GM19468 (cell line): ENCODE measurements around the gene TMEM163.
"Not testable (repeated sequence)": the region's sequence is repeated elsewhere in the genome, so short reads cannot be mapped to it uniquely, and the experiment has no call there.

Source experiments
- ATAC-seq: cut with Tn5 transposase; IDR thresholded peaks from one replicate; pipeline ENCODE4 v1.9.1; 2021; ENCODE audit warnings: mild to moderate bottlenecking, moderate library complexity, moderate number of reproducible peaks; ENCODE audit not compliant: unreplicated experiment; ENCODE audit errors: extremely low read depth

Gene TMEM163

DNA sequence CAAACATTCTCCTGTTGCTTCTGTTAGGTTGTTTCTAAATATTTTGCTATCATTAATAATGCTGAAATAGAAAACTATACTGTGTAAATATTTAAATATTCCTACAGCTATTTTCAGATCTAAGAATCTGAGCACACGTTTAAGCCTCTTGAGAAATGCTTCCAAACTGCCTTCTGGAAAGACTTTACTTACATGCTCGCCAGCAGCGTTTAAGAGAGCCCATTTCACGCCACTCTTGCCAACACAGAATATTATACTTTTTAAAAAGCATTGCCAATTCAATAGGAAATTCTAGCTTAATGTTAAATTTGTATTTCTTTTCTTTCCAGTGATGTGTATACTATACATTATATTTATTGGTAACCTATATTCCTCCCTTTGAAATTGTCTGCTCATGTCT, 92.0 kb downstream of the TMEM163 start:
- no peak for ATAC-seq

DNA sequence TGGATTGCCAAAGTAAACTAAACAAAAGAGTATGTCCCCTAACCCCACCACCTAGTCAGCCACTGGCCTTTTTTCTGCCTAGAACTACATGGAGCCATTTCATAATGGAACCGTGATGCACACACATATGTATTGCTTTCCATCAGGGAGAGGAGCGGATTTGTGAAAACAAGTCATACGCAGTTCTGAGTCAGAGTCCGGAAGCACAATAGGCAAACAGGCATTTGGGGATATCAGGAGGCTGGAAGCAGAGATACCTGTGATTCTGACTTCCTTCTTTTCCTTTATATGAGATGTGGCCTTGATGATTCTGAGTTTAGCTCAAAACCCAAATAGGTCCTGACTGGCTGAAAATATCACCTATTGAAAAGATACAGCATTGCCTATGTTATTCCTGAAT, 93.5 kb downstream of the TMEM163 start:
- no peak for ATAC-seq

DNA sequence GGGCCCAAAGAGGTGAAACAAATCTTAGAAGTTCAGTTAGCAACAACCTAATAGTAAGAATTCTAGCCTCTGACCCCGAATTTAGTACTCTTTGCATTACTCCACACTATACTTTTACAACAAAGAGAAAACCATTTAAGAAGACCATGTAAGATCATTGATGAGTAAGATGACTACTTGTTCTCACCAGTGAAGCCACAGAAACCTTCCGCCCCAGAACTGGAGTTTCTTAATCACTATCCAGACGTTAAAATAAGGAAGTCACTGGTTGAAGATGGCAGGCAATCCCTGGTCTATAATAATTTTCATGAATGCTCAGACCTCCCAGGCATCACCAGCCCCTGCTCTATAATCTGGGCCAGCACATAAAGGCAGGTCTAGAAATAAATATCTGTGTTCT, 95.0 kb downstream of the TMEM163 start:
- ATAC-seq = peak; percentile 52

DNA sequence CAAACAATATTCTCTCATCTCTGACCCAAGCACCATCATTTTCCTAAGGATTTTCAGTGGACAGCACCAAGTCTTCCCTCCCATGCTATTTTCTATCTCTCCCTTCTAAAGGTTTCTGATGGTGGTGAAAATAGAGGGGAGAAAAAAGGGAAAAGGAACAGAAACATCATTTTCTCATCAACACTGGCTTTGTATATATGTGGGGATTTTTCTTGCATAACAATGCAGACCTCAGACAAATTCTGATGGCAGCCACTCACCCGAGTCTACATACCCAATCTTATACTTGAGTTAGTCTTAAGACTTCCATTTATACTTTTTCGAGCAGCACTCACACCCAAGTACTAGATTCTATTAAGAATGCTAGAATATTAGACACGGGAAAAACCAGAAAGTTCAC, 95.8 kb downstream of the TMEM163 start:
- no peak for ATAC-seq

DNA sequence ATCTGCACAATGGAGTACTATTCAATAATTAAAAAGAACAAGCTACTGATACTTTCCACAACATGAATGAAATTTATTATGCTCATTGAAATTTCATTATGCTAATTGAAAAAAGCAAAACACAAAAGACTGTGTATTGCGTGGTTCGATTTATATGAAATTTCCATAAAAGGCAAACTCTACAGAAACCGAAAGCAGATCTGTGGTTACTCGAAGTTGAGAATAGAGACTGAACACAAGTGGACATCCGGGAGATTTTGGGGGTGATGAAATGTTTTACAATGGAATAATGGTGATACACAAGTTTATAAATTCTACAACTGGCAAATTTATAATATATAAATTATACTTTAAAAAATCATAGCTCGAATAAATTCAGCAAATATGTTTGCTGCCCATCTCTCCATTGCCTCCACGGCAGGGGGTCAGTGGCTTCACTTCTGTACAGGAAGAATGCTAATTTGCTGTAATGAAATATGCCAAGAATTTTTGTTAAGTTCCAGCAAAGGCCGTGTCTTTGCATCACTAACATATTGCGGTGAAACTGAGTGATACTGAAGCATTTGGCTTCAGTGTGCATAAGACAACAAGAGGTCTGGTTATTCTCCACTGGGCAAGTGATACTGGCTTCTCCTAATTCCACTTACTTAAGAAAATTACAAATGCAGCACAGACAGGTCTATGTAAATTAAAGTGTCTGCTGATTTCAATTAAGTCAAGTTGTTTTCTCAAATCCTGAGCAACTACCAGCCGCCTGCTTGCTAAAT, 96.7 kb downstream of the TMEM163 start:
- no peak for ATAC-seq

DNA sequence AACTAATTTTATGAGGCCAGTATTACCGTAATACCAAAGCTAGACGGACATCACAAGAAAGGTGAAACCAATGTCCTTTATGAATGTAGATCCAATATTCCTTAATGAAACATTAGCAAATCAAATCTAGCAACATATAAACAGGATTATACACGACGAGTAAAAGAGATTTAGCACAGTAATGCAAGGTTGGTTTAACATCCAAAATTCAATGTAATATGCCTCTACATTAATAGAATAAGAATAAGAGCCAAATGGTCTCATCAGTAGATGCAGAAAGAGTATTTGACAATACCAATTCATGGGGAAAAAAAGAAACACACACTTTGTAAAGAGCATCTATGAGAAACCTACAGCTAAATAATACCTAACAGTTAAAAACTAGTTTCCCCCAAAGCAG, 99.5 kb downstream of the TMEM163 start:
- ATAC-seq = no peak

DNA sequence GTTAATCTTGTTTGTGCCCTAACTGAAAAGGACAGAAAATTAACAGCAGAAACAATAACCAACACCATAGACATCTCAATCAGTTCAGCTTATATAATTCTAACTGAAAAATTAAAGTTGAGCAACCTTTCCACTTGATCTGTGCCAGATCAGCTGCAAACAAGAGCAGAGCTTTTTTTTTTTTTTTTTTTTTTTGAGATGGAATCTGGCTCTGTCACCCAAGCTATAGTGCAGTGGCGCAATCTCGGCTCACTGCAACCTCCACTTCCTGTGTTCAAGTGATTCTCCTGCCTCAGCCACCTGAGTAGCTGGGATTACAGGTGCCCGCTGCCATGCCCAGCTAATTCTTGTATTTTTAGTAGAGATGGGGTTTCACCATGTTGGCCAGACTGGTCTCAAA, 103.3 kb downstream of the TMEM163 start:
- not testable (repeated sequence) for ATAC-seq

DNA sequence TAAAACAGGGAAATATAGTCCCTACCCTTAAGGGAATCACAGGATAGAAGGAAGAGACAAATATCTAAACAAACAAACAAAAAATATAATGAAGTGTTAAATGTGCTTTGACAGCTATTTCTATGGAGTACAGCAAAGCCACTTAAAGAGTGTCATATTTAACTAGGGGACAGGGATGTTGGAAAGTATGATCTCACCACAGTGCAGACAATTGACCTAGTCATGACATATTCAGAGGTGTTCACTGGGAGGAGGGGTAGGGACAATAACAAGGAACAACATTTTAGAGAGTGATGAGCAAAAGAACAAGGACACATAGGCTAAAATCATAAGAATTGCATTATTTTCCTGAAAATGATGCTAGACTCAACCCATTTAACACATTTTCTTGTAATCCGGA, 107.5 kb downstream of the TMEM163 start:
- no peak for ATAC-seq

DNA sequence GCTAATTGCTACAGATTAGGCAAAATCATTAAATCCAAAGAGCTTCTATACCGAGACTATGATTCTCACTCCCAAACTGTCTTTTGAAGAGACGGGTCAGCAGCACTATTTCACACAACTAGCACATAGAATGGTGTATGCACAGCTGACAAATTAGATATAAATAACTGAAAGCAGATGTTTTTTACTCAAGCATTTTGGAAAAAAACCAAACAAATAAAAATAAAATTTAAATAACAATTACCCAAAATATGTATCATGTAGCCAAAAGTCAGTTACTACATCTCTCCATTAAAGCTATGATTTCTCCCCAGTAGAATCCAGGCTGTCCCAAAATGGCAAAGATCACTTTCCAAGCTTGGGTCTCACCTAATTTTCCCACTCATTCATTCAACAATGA, 107.9 kb downstream of the TMEM163 start:
- no peak for ATAC-seq

DNA sequence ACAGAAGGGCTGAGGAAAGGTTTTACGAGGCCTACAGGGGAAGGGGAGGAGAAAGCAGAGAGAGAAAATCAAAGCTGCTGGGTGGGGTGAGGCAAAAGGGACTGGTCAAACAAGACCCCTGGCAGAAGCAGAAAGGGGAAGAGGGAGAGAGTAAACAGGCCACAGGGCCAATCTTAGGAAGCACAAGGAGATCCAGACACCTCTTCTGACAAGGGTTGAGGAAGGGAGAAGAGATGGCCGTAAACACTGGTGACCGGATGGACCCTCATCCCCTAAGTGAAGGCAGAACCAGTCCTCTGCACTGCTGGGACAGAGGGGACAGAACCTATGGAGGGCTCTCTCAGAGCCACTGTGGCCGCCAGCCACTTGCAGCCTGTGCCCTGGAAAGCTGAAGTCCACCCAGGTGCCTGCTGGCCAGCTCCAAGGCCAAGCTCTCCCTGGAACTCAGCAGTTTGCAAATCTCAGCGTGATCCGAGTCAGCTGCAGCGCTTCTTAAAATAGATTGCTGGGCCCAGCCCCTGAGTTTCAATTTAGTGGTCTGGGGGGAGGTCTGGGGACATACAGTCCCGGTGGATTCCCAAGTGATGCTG, 108.8 kb downstream of the TMEM163 start:
- no peak for ATAC-seq

DNA sequence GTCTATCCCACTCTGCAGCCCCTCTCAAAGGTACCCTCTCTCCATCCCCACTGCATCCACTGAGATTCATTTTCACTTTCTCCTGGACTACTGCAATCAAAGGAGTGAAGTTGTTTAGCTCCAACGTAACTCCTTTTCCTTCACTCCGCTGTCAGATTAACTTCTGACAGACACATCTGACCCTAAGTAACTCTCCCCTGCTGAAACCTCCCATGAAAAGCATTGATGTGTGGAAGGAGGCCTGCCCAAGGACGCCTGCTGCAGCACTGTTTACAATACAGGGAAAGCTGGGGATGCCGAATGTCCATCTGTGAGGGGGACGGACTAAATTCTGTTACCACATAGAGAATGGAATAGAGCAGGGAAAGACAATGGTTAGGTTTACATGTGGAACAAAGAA, 114.8 kb downstream of the TMEM163 start:
- ATAC-seq = no peak

DNA sequence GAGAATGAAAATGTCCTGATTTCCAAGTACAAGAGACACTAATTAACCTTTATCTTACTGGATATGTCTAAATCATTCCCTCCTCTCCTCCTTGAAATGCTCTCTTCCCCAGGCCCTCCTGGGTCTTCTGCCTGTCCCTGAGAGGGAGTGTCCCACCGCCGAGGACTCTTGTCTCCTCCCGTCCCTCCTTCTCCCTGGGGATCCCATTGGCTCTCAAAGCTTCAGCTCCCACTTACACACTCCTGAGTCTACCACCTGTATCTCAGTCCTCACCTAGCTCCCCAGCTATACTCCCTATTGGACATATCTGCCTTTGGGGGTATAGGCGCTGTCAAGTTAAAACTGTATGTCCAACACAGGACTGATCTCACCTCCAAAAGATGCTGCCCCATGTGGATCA, 116.1 kb downstream of the TMEM163 start:
- no peak for ATAC-seq

DNA sequence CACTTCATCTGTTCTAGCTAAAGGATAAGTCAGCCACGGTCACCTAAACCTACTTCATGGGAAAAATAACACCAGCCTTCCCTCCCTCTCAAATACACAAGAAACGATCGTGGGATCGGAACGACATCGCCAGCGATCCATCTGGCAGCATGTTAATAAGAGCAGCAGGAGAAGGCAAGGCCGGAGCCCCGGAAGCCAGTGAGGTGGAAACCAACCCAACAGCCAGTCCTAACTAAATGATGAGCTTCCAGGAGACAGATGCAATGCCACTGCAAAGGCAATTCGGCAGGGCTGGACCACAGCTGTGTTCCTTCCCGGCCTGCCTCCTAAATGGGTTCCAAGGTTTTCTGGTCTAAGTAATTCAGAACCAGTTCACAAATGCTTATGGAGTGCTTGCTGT, 117.5 kb downstream of the TMEM163 start:
- ATAC-seq = no peak

DNA sequence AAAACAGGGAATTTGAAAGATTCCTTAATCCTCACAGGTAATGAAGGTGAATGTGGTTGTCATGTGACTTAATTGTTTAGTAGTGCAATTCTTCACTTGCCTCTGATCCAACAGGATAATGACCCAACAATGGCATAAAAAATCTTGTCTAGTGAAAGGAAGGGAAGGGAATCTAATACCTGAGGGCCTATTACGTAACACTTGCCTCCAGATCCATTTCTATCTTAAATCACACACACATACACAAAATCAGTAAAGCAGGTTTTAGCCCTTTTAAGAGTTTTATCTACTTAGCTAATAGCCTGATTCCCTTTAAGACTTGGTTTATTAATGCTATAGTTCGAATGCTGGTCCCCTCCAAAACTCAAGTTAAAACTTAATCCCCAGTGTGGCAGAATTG, 118.6 kb downstream of the TMEM163 start:
- no peak for ATAC-seq

DNA sequence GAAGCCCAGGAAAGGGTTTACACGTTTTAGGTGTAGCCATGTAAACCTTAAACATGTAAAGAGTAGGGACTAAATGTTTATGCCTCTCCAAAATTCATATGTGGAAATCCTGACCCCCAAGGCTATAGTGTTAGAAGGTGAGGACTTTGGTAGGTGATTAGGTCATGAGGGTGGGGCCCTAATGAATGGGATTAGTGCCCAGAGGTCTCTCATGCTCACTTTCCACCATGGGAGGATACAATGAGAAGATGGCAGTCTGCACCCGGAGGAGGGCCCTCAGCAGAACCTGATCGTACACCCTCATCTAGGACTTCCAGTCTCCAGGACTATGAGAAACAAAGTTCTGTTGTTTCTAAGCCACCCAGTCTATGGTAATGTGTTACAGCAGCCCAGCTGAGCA, 119.6 kb downstream of the TMEM163 start:
- ATAC-seq = no peak

DNA sequence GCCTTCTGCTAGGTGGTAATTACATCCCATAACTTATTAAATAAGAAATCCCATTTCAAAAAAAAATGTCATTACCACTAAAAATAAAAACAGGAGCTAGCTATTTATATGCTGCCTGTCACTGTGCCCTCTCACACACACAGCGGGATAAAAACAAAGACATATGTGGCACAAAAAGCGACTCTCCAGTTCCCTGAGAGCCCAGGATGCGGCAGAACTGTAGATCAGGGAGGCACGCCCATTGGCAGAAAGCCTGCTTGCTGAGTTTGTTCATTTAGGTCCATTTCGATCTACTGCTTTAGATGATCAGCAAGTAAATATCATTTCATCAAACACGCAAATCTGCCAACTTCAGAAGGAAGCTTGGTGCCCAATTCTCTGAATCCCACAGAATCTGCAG, 124.4 kb downstream of the TMEM163 start:
- ATAC-seq = no peak

DNA sequence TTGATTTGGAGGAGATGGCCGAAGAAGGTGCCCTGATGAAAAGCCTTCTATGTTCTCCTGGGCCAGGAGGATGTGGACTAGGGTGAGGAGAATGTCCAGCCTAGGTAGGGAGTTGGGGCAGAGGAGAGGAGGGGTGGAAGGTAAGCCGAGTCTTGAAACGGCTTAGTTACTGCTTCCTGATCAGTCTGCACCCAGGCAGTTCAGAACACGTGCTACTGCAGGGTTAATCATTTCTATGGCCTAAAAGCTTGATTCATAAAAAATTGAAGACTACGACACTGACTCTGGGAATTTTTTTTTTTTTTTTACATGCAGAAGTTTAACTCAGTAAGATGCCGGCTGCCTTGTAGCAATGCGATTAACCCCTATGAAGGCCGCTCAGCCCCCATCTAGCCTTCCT, 125.3 kb downstream of the TMEM163 start:
- ATAC-seq = no peak

DNA sequence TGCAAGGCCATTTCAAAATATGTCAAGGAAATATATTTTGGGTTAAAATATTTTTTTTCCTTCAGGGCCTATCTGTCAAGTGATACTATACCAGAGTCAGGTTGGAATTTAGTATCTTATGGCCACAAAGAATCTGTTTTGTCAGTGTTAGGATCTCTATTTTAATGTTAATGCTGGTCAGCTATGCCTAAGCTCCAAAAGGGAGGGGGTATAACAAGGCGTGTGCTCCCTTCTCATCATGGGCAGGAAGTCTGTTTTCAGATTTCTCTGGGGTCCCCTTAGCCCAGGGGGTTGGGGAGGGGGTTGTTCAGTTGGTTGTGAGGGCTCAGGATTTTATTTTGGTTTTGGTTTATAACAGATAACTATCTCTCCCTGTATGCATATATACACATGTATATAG, 126.4 kb downstream of the TMEM163 start:
- no peak for ATAC-seq

DNA sequence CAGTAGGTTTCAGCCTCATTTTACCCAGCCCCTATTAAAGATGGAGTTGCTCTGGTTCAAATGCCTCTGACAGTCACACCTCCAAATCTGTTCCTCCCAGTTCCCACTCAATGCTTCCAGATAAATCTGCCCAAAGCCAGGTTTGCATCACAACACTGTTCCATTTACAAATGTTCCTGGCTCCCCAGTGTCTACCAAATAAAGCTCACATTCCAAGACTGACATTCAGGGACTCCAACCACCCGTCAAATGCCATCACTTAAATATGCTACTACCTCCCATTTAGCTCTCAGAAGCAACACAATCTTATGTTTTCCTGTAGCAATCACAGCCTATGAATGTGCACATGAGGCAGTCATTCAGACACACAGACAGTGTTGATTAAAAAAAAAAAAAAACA, 127.3 kb downstream of the TMEM163 start:
- no peak for ATAC-seq

DNA sequence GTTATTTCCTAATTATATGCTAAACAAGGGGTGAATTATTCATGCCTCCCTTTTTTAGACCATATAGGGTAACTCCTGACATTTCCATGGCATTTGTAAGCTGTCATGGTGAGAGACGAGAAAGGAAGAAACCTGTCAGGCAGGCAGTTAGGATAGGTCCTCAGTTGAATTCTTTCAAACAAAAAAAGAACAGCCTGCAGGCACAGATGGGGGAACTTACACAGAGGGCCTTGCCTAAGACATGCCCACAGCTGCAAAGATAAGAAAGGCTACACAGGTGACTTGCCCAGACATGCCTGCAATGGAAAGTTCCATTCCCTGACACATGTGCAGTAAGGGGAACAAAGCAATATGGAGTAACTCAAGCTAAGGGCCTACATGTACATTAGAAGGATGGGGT, 128.1 kb downstream of the TMEM163 start:
- no peak for ATAC-seq

DNA sequence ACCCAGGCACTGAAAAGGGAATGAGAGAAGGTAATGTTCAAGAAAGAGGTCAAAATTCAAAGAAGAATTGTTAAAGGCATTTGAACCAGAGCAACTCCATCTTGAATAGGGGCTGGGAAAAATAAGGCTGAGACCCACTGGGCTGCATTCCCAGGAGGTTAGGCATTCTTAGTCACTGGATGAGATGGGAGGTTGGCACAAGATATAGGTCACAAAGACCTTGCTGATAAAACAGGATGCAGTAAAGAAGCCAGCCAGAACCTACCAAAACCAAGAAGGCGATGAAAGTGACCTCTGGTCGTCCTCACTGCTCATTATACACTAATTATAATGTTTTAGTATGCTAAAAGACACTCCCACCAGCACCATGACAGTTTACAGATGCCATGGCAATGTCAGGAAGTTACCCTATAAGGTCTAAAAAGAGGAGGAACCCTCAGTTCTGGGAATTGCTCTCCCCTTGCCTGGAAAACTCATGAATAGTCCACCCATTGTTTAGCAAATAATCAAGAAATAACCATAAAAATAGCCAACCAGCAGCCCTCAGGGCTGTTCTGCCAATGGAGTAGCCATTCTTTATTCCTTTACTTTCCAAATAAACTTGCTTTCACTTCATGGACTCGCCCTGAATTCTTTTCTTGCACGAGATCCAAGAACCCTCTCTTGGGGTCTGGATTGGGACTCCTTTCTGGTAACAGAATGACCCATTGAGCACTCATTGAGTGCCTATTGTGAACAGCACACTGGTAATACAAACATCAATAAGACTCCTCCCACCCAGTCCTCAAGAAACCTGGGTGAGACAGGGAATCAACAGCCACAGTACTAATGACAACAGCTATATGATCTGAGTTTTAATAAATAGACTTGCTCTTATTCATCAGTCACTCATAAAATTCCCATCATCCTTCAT, 129.4 kb downstream of the TMEM163 start:
- not testable (repeated sequence) for ATAC-seq
